B cell (primary cell): Measurements from ENCODE around the gene CUBN. TPM values are rescaled to one million over a fixed set of nuclear protein-coding genes. Genes with fewer than 3 reads are reported as not detected.
"Not testable (repeated sequence)": the region's sequence is repeated elsewhere in the genome, so short reads cannot be mapped to it uniquely, and the experiment has no call there.

ENCODE experiments used
- ATAC-seq: fragments of 200-7000 bp; cut with Tn5 transposase; one replicate; pipeline ENCODE4 v1.10.0; 2021; ENCODE audit warnings: low read depth, mild to moderate bottlenecking, moderate number of reproducible peaks, moderate library complexity
- CTCF ChIA-PET: fragments of 350-600 bp; sonication (Branson Sonifier 250); formaldehyde crosslinking; loops from one replicate; lab custom pipeline; 2021; ENCODE audit warnings: antibody characterized with exemption, inconsistent platforms; lab: Charles Lee
- POLR2A ChIA-PET: fragments of 350-600 bp; sonication (Branson Sonifier 250); formaldehyde crosslinking; loops from one replicate; lab custom pipeline; 2021; ENCODE audit warnings: antibody characterized with exemption; lab: Charles Lee
- DNase-seq: peaks from one replicate; pipeline ENCODE4 v3.0.0; 2013
- H2AFZ ChIP-seq: 2 replicates; pipeline ENCODE4 v1.6.1; 2012; ENCODE audit warnings: mild to moderate bottlenecking, low read depth, low read length; ENCODE audit not compliant: insufficient read depth, poor library complexity, severe bottlenecking
- H3K27ac ChIP-seq, 2 donors: 1 replicate in 1 of 2; 2 replicates in 1 of 2; pipeline ENCODE4 v1.5.1; 2012 to 2013; ENCODE audit warnings: low read length in 2 of 2, mild to moderate bottlenecking in 2 of 2, moderate library complexity in 1 of 2
- H3K27me3 ChIP-seq, 4 experiments: fragments of 200-600 bp in 1 of 4; sonication (generic) in 1 of 4; replicated peaks in 1 of 4; 1 replicate in 2 of 4; 2 replicates in 2 of 4; pipeline versions ENCODE4 v1.6.1 to v1.7.0; 2013 to 2016; ENCODE audit warnings: low read length in 3 of 4, mild to moderate bottlenecking in 2 of 4, mixed read lengths in 1 of 4, moderate library complexity in 1 of 4; ENCODE audit not compliant: insufficient read depth in 4 of 4, control insufficient read depth in 3 of 4; ENCODE audit errors: control extremely low read depth in 1 of 4
- H3K36me3 ChIP-seq, 2 experiments: replicated peaks in 1 of 2; 1 replicate in 1 of 2; 2 replicates in 1 of 2; pipeline versions ENCODE4 v1.6.1 to v1.7.1; 2013; ENCODE audit warnings: low read length in 1 of 2; ENCODE audit not compliant: insufficient read depth in 2 of 2, control insufficient read depth in 1 of 2; ENCODE audit errors: control extremely low read depth in 1 of 2, extremely low read depth in 1 of 2
- H3K4me1 ChIP-seq, 2 donors: fragments of 200-600 bp in 1 of 2; sonication (generic) in 1 of 2; 1 replicate in 1 of 2; 2 replicates in 1 of 2; pipeline versions ENCODE4 v1.5.1 to v1.6.1; 2013 to 2017; ENCODE audit warnings: low read length in 2 of 2; ENCODE audit not compliant: control insufficient read depth in 2 of 2, insufficient read depth in 2 of 2
- H3K4me2 ChIP-seq: replicated peaks from 2 replicates; pipeline ENCODE3; 2012; ENCODE audit warnings: mild to moderate bottlenecking, low read depth, low read length; ENCODE audit not compliant: poor library complexity, severe bottlenecking
- H3K4me3 ChIP-seq, 5 experiments: fragments of 200-600 bp in 1 of 5; sonication (generic) in 1 of 5; 1 replicate in 3 of 5; 2 replicates in 2 of 5; pipeline versions ENCODE4 v1.5.1 to v1.7.0; 2011 to 2016; ENCODE audit warnings: low read length in 4 of 5, mild to moderate bottlenecking in 4 of 5, low read depth in 2 of 5, control low read depth in 1 of 5, moderate library complexity in 1 of 5; ENCODE audit not compliant: insufficient read depth in 1 of 5; ENCODE audit errors: control extremely low read depth in 1 of 5, extremely low read depth in 1 of 5
- H3K79me2 ChIP-seq: fragments of 200-600 bp; sonication (generic); one replicate; pipeline ENCODE4 v1.6.0; 2016; ENCODE audit warnings: low read length; ENCODE audit not compliant: control insufficient read depth, insufficient read depth
- H3K9ac ChIP-seq: fragments of 200-600 bp; sonication (generic); 2 replicates; pipeline ENCODE4 v1.6.1; 2017; ENCODE audit warnings: mild to moderate bottlenecking, low read length, moderate library complexity
- H3K9me3 ChIP-seq, 3 donors: one replicate each; pipeline versions ENCODE4 v1.6.1 to v1.7.1; 2013; ENCODE audit warnings: low read length in 2 of 3; ENCODE audit not compliant: control insufficient read depth in 2 of 3, insufficient read depth in 1 of 3; ENCODE audit errors: control extremely low read depth in 1 of 3
- H4K20me1 ChIP-seq: 2 replicates; pipeline ENCODE4 v1.6.0; 2012; ENCODE audit warnings: mild to moderate bottlenecking, low read length; ENCODE audit not compliant: insufficient read depth, control insufficient read depth, poor library complexity, severe bottlenecking
- H3K27ac Mint-ChIP-seq: one replicate; pipeline ENCODE4 v1.8.0; 2021; ENCODE audit warnings: mixed read lengths
- H3K27me3 Mint-ChIP-seq: one replicate; pipeline ENCODE4 v1.8.0; 2021; ENCODE audit warnings: mixed read lengths
- H3K4me1 Mint-ChIP-seq: one replicate; pipeline ENCODE4 v1.8.0; 2021; ENCODE audit warnings: mixed read lengths
- H3K4me3 Mint-ChIP-seq: one replicate; pipeline ENCODE4 v1.8.0; 2021; ENCODE audit warnings: mixed read lengths
- H3K9me3 Mint-ChIP-seq: one replicate; pipeline ENCODE4 v1.8.0; 2022; ENCODE audit warnings: mixed read lengths; ENCODE audit not compliant: insufficient read depth
- EZH2 ChIP-seq: IDR thresholded peaks from 2 replicates; pipeline ENCODE4 v1.6.1; 2012; ENCODE audit warnings: borderline replicate concordance, low read depth, mild to moderate bottlenecking, moderate library complexity, low read length; ENCODE audit not compliant: insufficient read depth, poor library complexity, severe bottlenecking
- WGBS: methylation state at CpG from one replicate; pipeline ENCODE4 v1.1.5; 2013; ENCODE audit warnings: missing lambda C conversion rate; ENCODE audit not compliant: insufficient coverage; 5-methylcytosine and 5-hydroxymethylcytosine counted together
- intact Hi-C: fragments of 100-400 bp; cut with micrococcal nuclease; formaldehyde crosslinking; loops from one replicate; pipeline ENCODE4 v1.10.0; 2022
- polyA plus RNA-seq: library from polyadenylated mRNA; depleted of rRNA; stranded (reverse); fragments of >200 nt; gene quantifications from 2 replicates; pipeline ENCODE4 v1.2.3, GENCODE V29; 2012
- total RNA-seq, 2 donors: library from RNA; stranded (reverse); fragments of 120-200 nt in 1 of 2; gene quantifications; 1 replicate in 1 of 2; 2 replicates in 1 of 2; pipeline versions ENCODE4 v1.2.3 to v1.2.4, GENCODE V29; 2013 to 2022
- TF ChIP-seq, protein P1 (sequence below): fragments of 200-600 bp; IDR thresholded peaks from one replicate; pipeline ENCODE4 v1.8.0; 2022; ENCODE audit warnings: antibody characterized with exemption, mild to moderate bottlenecking

Gene CUBN
- total and polyA plus RNA-seq, 2 donors (not counting 1 experiment from before 2014, with no cell fraction given): 4.2 to 5.7 TPM

- POLR2A ChIA-PET: no interaction called here
- no peak overlapping the region for H3K4me2 ChIP-seq
- H3K4me3 Mint-ChIP-seq: no peak overlapping the region
Observed at GRCh38 chr10:16828701-16829175, 300.9 kb downstream of the CUBN start.

DNA sequence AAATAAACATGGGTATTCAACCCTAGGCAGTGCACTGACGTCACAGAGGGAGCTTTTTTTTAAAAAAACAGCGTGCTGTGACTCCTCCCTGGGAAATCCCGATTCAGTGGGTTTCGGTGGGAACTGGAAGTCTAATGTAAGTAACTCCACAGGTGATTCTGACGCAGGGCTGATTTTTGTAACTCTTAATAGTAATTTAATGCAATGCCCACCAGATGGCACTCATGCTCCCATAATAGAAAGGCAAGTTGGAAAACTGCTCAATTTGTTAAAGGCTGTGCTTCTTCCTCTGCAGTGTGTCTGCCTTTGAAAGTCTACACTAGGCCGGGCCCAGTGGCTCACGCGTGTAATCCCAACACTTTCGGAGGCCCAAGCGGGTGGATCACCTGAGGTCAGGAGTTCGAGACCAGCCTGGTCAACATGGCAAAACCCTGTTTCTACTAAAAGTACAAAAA is 301.5 kb downstream of the CUBN start:
- POLR2A ChIA-PET: no interaction called here
- DNase-seq (peak; percentile 81), ATAC-seq (peak; percentile 86)
- peaks cover 0 to 2% (median 1%) of the 10 kb centered on the region in 3 donors for H3K9me3 ChIP-seq
- H3K27me3 ChIP-seq: peaks cover 0 to 5% (median 0%) of the 10 kb centered on the region in 4 experiments
- no peak overlapping the region for H3K27ac Mint-ChIP-seq
- no peaks in the 10 kb centered on the region for H3K36me3 ChIP-seq
- peaks cover 3% of the 10 kb centered on the region for H3K9me3 Mint-ChIP-seq
- CTCF ChIA-PET: interaction anchor here (0.7 to 3.2 kb wide), 21 partner anchors 8 to 780 kb away, joined by 3 to 10 read pairs (median 3); partner anchors contain the start of gene RSU1
- H3K4me1 Mint-ChIP-seq: peaks cover 6% of the 10 kb centered on the region
- no peak overlapping the region for H3K9ac ChIP-seq
- H3K79me2 ChIP-seq: no peaks in the 10 kb centered on the region
- no peak overlapping the region for H3K4me3 ChIP-seq
- H3K4me1 ChIP-seq: peaks cover 0 to 4% of the 10 kb centered on the region in 2 donors
- no peaks in the 10 kb centered on the region for H4K20me1 ChIP-seq
- WGBS: 14% methylated on average over 9 of the region's 11 CpGs
- peaks cover 4% of the 10 kb centered on the region for H3K27me3 Mint-ChIP-seq
- no peak overlapping the region for H2AFZ ChIP-seq
- H3K4me3 Mint-ChIP-seq: no peak overlapping the region
- intact Hi-C loops: loop anchor here (1.0 to 2.0 kb wide), 3 partner anchors 429 to 915 kb away; no protein-coding TSS in a partner anchor
- TF ChIP-seq, protein P1, sequence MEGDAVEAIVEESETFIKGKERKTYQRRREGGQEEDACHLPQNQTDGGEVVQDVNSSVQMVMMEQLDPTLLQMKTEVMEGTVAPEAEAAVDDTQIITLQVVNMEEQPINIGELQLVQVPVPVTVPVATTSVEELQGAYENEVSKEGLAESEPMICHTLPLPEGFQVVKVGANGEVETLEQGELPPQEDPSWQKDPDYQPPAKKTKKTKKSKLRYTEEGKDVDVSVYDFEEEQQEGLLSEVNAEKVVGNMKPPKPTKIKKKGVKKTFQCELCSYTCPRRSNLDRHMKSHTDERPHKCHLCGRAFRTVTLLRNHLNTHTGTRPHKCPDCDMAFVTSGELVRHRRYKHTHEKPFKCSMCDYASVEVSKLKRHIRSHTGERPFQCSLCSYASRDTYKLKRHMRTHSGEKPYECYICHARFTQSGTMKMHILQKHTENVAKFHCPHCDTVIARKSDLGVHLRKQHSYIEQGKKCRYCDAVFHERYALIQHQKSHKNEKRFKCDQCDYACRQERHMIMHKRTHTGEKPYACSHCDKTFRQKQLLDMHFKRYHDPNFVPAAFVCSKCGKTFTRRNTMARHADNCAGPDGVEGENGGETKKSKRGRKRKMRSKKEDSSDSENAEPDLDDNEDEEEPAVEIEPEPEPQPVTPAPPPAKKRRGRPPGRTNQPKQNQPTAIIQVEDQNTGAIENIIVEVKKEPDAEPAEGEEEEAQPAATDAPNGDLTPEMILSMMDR: peak; percentile 74
- TF ChIP-seq EZH2: no peak
- H3K27ac ChIP-seq: no peak overlapping the region
- H3K4me2 ChIP-seq: no peak overlapping the region

More at GRCh38 chr10:16828701-16829175, 300.9 kb downstream of the CUBN start:
- Mint-ChIP-seq H3K27ac (no peak overlapping the region), H3K4me1 (peaks cover 6% of the 10 kb centered on the region), H3K9me3 (no peaks in the 10 kb centered on the region), H3K27me3 (peaks cover 4% of the 10 kb centered on the region)
- H3K9me3 ChIP-seq: no peaks in the 10 kb centered on the region
- H3K36me3 ChIP-seq: no peaks in the 10 kb centered on the region
- no peaks in the 10 kb centered on the region for H3K79me2 ChIP-seq
- H4K20me1 ChIP-seq: no peaks in the 10 kb centered on the region
- DNase-seq: no peak
- intact Hi-C loops: loop anchor here (1.0 to 2.0 kb wide), 3 partner anchors 429 to 914 kb away; no protein-coding TSS in a partner anchor
- H3K4me1 ChIP-seq: peaks cover 0 to 4% of the 10 kb centered on the region in 2 donors
- CTCF ChIA-PET: interaction anchor here (0.9 to 3.2 kb wide), 10 partner anchors 9 to 604 kb away, joined by 3 to 10 read pairs (median 4); no protein-coding TSS in a partner anchor
- WGBS: 100% methylated on average over 7 of the region's 9 CpGs
- H3K27ac ChIP-seq: no peak overlapping the region
- no peak for ATAC-seq
- H3K4me3 ChIP-seq: no peak overlapping the region
- TF ChIP-seq EZH2: no peak
- TF ChIP-seq, protein P1: no peak
- H3K27me3 ChIP-seq: peaks cover 0 to 5% (median 0%) of the 10 kb centered on the region in 4 experiments
- H2AFZ ChIP-seq: no peak overlapping the region
- no peak overlapping the region for H3K9ac ChIP-seq

- DNase-seq, H3K9me3 Mint-ChIP-seq, H3K27me3 ChIP-seq, POLR2A ChIA-PET, H2AFZ ChIP-seq, H3K4me1 ChIP-seq, H3K9ac ChIP-seq, H3K27ac ChIP-seq, H4K20me1 ChIP-seq, ATAC-seq, H3K9me3 ChIP-seq, intact Hi-C loops, H3K4me2 ChIP-seq, H3K4me1 Mint-ChIP-seq, H3K27me3 Mint-ChIP-seq, H3K79me2 ChIP-seq, H3K27ac Mint-ChIP-seq, H3K4me3 Mint-ChIP-seq, H3K36me3 ChIP-seq, H3K4me3 ChIP-seq: not testable (repeated sequence)
- CTCF ChIA-PET: interaction anchor here (0.7 to 3.2 kb wide), 20 partner anchors 10 to 781 kb away, joined by 3 to 10 read pairs (median 4); partner anchors contain the start of gene RSU1
- 90% methylated on average over 2 of the region's 8 CpGs for WGBS
Observed at GRCh38 chr10:16827474-16827873, 302.1 kb downstream of the CUBN start.
